Measurements from ENCODE around the gene STX19.
A peak's percentile ranks its signal among the peaks of the same experiment; 100 is the strongest.
"Not testable (repeated sequence)": the region's sequence is repeated elsewhere in the genome, so short reads cannot be mapped to it uniquely, and the experiment has no call there.

The STX19 gene

GRCh38 chr3:94028093-94028837 lies at the start of gene STX19:
Gene STX19, minus strand, starts transcription at chr3:94028597. Its CDS starts 13,328 bp downstream, at chr3:94015269.
- DNase-seq, result no peak

GRCh38 chr3:94076055-94076454 lies 47.7 kb upstream of the STX19 start:
- DNase-seq, result no peak

GRCh38 chr3:94071713-94072284 lies 43.4 kb upstream of the STX19 start:
- no peak for DNase-seq

GRCh38 chr3:94070341-94070911 lies 42.0 kb upstream of the STX19 start:
- no peak for DNase-seq

- no peak for DNase-seq
Measured at GRCh38 chr3:94069194-94069813, 40.9 kb upstream of the STX19 start.

GRCh38 chr3:94066506-94067500 lies 38.4 kb upstream of the STX19 start:
- no peak for DNase-seq

GRCh38 chr3:94065819-94066480 lies 37.6 kb upstream of the STX19 start:
- DNase-seq, result no peak

- no peak for DNase-seq
Measured at GRCh38 chr3:94065122-94065521, 36.7 kb upstream of the STX19 start.

GRCh38 chr3:94064243-94064860 lies 36.0 kb upstream of the STX19 start:
- DNase-seq, result no peak

GRCh38 chr3:94063496-94064119 lies 35.2 kb upstream of the STX19 start:
- DNase-seq, result no peak

GRCh38 chr3:94062513-94063404 lies 34.4 kb upstream of the STX19 start, which contains the start of the genes DHFR2 and NSUN3:
Gene DHFR2, minus strand, starts transcription at chr3:94062916. Its CDS starts 1,405 bp downstream, at chr3:94061511.
Gene NSUN3, plus strand, starts transcription at chr3:94063061. Its CDS starts 66 bp downstream, at chr3:94063127.
- peak; percentile 78 for DNase-seq

GRCh38 chr3:94061297-94061696 lies 32.9 kb upstream of the STX19 start:
- DNase-seq, result no peak

- no peak for DNase-seq
Measured at GRCh38 chr3:94050546-94050945, 22.1 kb upstream of the STX19 start.

- DNase-seq, result no peak
Measured at GRCh38 chr3:94049267-94049666, 20.9 kb upstream of the STX19 start.

GRCh38 chr3:94046533-94046932 lies 18.1 kb upstream of the STX19 start:
- DNase-seq, result no peak

- DNase-seq, result not testable (repeated sequence)
Measured at GRCh38 chr3:94044100-94044936, 15.9 kb upstream of the STX19 start.

GRCh38 chr3:94043285-94043684 lies 14.9 kb upstream of the STX19 start:
- no peak for DNase-seq

- no peak for DNase-seq
Measured at GRCh38 chr3:94036909-94037507, 8.6 kb upstream of the STX19 start.
